NCI-H226 (cell line): ENCODE measurements around the gene ESYT3.

Experiments
- DNase-seq: peaks from one replicate; pipeline ENCODE4 v3.0.0-alpha.2; 2015

The ESYT3 gene

GRCh38 chr3:138434276-138434874 is at the start of gene ESYT3:
Gene ESYT3 (plus strand): TSS chr3:138434616. CDS start chr3:138434799, 183 bp downstream.
- peak; percentile 45 for DNase-seq

GRCh38 chr3:138384976-138385375 is 49.4 kb upstream of the ESYT3 start:
- no peak for DNase-seq

DNA sequence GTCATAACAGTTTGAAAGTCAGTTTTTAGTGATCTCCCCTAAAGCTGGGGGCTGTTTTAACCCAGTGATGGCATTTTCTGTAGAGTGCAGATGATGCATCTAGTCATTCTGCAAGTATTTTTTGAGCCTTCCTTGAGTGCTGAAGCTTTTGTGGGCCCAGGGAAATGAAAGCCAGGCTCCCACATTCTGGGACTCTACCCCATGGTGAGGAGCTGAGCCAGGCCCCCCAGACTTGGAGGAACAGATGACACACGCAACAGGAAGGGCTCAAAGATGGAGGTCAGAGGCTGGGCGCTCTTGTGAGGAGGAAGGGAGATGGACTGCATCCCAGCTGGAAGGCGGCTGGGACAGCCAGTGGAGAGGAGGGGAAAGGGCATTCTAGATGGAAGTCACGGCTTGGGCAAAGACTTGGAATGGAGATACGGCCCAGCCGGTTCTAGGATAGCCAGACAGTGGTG is 45.2 kb upstream of the ESYT3 start:
- no peak for DNase-seq

- DNase-seq, result peak; percentile 99
These were observed 44.4 kb upstream of the ESYT3 start for GRCh38 chr3:138389841-138390581.

GRCh38 chr3:138390582-138390932 is 43.9 kb upstream of the ESYT3 start:
- no peak for DNase-seq

GRCh38 chr3:138394156-138394555 is 40.3 kb upstream of the ESYT3 start:
- DNase-seq, result no peak

- no peak for DNase-seq
These were observed 39.7 kb upstream of the ESYT3 start for GRCh38 chr3:138394686-138395085.

DNA sequence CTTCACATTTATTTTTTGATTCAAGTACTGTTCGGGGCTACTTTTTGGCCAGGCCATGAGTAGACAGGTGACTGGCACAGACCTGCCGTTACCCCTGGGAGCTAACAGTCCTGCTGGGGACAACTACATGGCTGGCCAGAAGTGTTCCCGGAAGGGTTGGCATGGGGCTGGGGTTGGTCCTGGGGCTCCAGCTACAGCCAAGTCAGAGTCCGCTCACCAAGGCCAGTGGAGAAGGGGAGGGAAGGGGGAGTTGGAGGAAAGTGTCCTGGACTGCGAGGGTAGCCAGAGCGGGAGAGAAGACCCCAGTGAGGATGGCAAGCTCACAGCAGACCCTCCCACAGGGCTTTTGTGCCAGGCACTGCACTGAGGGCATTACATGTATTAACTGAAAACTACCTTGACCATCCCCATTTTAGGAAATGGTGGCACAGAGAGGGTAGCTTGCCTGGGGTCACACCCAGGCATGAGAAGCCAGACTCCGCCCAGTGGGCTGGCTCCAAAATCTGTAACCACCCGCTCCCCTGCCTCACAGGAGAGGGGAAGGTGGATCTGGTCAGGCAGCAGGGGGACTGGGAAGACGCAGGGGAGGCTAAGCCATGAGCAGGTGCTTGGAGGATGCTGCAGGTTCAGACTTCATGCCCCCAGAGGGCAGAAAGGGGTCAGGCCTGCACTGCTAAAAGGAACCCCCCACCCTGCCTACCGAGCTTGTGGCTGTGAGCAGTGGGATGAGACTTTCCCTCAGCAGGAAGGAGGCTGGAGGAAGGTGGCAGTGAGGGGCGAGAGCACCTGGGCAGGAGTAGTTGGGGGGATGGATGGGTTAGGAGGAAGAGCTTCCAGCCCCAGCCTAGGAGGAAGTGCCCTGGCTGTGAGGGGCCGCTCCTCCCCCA is 38.3 kb upstream of the ESYT3 start:
- no peak for DNase-seq

GRCh38 chr3:138396752-138397410 is 37.5 kb upstream of the ESYT3 start:
- DNase-seq, result no peak

DNA sequence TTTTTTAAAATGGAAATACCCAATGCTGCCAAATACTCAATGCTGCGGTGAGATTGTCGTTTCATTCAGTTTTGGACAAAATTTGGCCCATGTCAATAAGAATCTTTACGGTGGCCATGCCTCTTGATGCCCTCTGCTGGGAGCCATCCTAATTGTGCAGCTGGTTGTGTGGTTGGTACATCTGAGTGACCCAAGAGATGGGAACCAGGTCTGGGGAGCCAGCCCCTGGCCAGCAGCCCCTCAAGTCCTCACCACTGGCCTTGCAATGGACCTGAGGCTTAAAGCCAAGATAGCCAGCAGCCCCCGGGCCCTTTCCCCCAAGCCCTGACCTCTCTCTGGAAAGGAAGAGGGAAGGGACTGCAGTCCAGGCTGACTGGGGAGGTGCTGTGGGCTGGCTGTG is 36.4 kb upstream of the ESYT3 start:
- DNase-seq, result no peak

- no peak for DNase-seq
These were observed 35.4 kb upstream of the ESYT3 start for GRCh38 chr3:138398791-138399575.

- DNase-seq, result no peak
These were observed 34.6 kb upstream of the ESYT3 start for GRCh38 chr3:138399766-138400165.

DNA sequence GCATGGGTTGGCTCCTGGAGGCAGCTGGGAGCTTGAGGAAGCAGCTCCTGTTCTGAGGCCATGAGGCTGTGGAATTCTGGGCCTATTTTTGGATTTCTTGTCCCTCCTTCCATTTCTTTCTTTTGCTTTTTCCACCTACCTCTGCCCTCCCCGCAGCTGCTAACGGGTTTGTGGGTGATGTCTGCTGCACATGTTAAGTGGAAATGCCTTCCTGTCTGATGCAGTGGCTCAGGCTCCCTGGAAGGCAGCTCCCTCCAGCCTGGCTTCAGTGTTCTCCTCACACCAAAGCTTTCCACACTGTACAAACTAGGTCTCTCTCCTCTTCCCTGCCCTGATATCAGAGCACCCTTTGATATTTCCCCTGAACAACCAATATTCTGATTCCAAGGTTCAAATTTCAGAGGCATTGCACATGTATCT is 33.8 kb upstream of the ESYT3 start:
- no peak for DNase-seq

DNA sequence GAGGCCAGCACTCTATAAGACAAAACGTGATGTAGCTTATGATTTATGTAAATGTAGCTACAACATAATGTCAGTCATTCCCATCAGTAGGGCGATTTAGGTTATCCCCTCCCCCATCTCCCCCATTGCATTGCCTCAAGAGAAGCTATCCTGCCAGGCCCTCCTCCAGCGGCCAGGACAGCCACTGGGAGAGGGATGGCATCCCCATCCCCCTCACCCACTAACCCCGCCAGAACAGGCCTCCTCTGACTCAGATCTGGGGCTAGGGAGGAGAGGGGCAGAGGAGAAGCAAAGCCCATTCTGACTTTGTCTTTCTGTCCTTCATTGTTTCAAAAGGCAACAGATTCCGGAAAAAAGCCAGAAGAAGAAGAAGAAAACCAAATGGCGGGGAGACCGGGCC is 32.6 kb upstream of the ESYT3 start:
- no peak for DNase-seq

DNA sequence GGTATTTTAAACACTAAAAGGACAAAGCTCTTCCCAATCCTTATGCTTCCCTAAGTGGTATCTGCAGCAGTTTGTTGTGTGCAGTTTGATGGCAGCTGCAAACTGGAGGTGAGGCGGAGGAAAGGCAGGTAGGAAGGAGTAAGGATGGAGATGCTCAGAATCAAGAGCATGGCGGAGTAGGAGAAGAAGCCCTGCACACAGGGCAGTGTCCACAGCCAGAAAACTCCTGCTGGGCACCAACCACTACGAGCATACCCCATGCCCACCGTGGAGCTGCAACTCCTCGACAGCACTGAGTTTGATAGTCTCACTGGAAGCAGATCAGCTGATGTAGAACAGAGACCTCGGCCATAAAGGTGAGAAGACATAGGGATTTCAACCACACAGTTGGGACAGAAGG is 30.3 kb upstream of the ESYT3 start:
- no peak for DNase-seq

DNA sequence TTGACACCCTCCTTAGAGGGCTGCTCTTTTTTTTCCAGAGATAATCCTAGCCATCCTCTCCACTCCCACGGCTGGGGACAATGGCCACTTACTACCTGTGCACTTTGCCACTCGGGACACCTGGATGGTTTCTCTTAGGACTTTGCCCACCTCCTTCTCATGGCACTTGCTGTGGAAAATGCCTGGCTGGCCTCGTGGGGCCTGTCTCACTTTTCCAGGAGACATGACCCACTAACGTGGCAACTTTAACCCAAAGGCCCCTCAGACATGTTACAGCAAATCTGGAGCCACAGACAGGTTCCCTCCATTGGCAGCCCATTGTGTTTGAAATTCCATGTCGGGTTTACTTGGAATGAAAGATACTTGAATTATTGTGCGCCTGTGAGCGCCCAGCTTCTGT is 29.4 kb upstream of the ESYT3 start:
- DNase-seq, result no peak

GRCh38 chr3:138405486-138405885 is 28.9 kb upstream of the ESYT3 start:
- no peak for DNase-seq

GRCh38 chr3:138406606-138407005 is 27.8 kb upstream of the ESYT3 start:
- DNase-seq, result no peak

DNA sequence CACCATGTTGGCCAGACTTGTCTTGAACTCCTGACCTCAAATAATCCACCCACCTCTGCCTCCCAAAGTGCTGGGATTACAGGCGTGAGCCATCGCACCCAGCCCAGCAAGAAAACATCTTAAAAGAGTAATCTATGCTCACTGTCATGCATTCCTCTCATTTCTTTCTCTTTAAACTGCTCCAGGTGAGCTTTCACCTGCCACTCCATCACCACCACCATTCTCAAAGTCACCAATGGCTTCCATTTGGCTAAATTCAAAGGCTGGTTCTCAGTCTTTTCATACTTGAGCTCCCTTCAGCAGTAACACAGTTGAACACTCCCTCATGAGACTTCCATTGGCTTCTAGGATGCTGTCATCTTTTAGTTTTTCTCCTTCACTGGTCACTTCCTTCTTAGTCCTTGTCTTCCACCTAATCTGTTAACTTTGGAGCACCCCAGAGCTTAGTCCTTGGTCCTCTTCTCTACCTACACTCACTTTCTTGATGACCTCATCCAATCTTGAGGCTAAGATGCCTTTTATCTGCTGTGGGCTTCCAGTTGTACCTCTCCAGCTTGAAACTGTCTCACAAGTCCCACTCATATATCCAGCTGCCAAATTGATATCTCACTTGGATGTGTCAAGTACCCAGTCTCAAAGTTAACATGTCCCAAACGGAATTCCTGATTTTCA is 27.0 kb upstream of the ESYT3 start:
- no peak for DNase-seq

DNA sequence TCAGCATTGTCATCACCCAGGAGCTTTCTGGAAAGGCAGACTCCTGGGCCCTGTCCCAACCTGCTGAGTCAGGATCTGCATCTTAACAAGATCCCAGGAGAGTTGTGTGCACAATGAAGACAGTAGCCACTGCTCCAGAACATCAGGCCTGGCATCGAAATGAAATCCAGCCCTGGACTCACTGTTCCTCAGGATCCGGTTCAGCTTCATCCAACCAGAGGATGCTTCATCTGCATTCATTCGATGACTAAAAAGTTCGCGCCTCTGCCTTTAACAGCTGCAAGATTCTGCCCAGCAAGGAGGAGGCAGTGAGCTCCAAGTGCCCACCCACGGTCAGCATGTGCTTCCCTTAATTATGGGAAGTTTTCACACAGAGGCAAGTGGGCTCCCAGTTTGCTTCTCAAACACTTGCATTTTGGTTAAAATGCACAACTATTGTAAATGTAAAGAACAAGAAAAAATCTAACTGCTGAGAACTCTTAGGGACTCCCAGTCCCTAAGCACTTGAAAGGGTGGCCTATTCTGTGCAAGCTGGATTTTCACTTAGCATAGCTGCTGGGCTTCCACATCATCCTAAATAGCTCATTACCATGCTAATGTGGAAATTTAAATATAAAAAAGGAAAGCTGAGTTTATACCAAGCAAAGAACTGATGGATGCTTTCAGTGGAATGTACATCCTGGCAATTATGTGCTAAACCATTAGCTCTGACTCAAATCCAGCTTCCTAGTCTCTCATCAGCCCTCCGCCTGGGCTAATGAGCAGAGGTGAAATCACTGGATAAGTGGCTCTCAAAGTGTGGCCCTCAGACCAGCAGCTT is 25.5 kb upstream of the ESYT3 start:
- DNase-seq, result no peak
